NOMO-1 treated with DMSO at 0.1 percent for 48 hours (cell line): ENCODE data around the gene RARS2.
"Not testable (repeated sequence)": the region's sequence is repeated elsewhere in the genome, so short reads cannot be mapped to it uniquely, and the experiment has no call there.

Experiments
- DNase-seq: peaks from one replicate; lab custom pipeline; 2025; ENCODE audit not compliant: unreplicated experiment; lab: John Stamatoyannopoulos, UW

Gene RARS2, protein sequence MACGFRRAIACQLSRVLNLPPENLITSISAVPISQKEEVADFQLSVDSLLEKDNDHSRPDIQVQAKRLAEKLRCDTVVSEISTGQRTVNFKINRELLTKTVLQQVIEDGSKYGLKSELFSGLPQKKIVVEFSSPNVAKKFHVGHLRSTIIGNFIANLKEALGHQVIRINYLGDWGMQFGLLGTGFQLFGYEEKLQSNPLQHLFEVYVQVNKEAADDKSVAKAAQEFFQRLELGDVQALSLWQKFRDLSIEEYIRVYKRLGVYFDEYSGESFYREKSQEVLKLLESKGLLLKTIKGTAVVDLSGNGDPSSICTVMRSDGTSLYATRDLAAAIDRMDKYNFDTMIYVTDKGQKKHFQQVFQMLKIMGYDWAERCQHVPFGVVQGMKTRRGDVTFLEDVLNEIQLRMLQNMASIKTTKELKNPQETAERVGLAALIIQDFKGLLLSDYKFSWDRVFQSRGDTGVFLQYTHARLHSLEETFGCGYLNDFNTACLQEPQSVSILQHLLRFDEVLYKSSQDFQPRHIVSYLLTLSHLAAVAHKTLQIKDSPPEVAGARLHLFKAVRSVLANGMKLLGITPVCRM

DNA sequence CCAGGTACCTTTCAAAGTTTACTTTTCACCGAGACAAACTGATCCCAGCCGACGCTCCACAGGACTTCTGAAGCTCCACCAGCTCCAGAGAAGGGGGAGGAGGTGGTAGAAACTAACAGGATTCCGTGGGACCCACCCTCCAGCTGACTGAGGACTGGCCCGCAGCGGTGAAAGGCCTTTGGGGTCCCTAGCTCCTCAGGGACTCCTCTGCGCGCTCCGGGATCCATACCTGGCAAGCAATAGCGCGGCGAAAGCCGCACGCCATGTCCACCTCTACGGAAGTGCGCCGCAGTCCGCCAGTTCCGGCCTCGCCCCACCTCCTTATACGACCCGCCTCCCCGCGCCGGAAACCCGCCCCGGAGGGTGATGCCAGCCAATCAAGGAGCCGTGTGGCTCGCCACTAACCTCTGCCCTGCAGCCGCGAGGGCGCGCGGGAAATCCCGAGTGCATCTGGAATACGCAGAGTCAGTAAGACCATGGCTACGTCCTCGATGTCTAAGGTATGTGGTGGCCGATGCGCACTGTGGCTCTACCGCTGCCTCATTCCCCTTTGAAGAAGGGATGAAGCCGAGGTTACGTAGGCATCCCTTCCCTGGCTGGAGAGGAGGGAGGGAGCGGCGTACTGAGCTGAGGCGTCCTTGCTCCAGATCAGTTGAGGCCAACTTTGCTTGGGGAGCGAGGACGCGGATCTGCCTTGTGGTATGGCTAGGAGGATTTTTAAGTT is at the start of gene RARS2, which contains the start of gene ORC3:
RARS2 (minus strand) TSS at position 295 of the 724 bp plus-strand sequence; CDS start at position 265, 30 bp downstream.
ORC3 (plus strand) TSS at position 443 of the 724 bp plus-strand sequence; CDS start at position 477, 34 bp downstream.
- DNase-seq = peak; percentile 94

- DNase-seq = no peak
Observed at GRCh38 chr6:87639373-87639772, 49.6 kb upstream of the RARS2 start.

DNA sequence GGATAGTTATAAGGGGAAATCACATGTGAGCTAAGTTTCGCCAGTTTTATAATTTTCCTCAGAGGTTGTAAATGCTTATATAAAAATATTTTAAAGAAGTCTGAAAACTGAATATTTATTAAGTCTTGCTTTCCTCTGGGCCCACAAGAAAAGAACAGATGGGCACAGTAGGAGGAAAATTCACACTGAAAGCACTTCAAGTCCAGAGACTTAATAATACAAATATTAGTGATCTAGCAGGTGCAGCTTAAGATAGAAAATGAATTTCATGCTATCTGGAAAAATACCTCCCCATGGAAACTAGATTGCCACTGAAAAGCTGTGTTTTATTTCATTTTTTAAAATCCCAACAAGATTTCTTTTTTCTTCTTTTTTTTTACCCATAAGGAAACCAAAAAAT is 47.3 kb upstream of the RARS2 start:
- DNase-seq = no peak

DNA sequence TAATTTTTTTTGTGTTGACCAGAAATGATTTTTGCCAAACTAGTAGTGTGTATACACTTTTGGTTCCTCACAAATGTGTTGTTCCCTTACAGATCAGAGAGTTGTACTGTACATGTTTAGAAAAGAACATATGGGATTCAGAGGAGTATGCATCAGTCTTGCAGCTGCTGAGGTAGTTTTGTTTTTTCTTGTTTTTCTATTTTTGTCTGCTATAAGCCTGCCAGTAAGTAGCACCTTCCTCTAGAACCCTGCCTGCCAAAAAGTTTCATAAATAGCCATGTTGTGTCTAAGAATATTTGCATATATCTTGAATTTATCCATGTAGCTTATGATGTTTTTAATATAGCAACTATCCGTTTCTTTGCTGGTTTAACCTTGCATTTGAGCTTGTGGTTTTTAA is 46.5 kb upstream of the RARS2 start:
- no peak for DNase-seq

DNA sequence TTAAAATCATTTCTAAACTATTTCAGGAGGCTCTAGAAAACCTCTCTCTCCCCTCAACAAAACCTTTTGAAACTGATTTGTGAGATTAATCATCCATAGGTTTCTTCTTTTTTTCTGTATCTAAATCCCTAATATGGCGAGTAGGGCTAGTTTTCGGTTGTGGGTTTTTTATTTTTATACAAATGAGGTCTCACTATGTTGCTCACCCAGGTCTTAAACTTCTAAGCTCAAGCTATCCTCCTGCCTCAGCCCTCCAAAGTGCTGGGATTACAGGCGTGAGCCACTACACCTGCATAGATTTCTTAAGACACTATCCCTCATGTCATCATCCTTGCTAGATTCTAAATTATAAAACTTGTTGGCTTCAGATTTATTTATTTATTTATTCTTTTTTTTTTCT is 44.1 kb upstream of the RARS2 start:
- no peak for DNase-seq

DNA sequence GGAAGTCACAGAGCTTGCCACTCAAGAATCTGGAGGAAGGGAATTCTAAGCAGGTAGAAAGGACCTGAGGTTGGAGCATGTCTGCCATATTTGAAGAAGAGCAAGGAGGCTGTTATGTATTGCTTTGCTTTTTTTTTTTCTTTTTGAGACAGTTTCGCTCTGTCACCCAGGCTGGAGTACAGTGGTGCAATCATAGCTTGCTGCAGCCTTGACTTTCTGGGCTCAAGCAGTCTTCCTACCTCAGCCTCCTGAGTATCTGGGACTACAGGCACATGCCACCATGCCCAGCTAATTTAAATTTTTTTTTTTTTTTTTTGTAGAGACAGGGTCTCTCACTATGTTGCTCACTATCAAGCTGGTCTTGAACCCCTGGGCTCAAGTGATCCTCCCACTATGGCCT is 41.0 kb upstream of the RARS2 start:
- no peak for DNase-seq

- DNase-seq = no peak
Observed at GRCh38 chr6:87628881-87629280, 39.1 kb upstream of the RARS2 start.

GRCh38 chr6:87628424-87628823 is 38.6 kb upstream of the RARS2 start:
- peak; percentile 0 for DNase-seq

- no peak for DNase-seq
Observed at GRCh38 chr6:87623248-87623647, 33.5 kb upstream of the RARS2 start.

GRCh38 chr6:87618531-87618930 is 28.7 kb upstream of the RARS2 start:
- no peak for DNase-seq

DNA sequence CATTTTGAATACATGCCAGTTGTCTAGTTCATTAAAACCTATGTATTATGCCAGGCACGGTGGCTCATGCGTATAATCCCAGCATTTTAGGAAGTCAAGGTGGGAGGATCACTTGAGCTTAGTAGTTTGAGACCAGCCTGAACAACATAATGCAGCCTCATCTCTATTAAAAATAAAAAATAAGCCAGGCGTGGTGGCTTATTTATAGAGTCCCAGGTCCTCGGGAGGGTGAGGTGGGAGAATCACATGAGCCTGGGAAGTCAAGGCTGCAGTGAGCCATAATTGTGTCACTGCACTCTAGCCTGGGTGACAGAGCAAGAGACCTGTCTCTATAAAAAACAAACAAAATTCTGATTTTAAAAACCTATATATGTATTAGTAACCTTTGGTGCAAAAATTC is 27.6 kb upstream of the RARS2 start:
- DNase-seq = no peak

DNA sequence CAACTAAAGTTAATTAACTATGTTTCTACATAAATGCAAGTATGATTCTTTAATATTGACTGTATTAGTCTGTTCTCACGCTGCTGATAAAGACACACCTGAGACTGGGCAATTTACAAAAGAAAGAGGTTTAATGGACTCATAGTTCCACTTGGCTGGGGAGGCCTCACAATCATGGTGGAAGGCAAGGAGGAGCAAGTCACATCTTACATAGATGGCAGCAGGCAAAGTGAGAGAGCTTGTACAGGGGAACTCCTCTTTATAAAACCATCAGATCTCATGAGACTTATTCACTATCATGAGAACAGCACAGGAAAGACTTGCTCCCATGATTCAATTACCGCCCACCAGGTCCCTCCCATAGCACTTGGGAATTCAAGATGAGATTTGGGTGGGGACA is 23.2 kb upstream of the RARS2 start:
- DNase-seq = not testable (repeated sequence)

GRCh38 chr6:87608802-87609201 is 19.0 kb upstream of the RARS2 start:
- no peak for DNase-seq

GRCh38 chr6:87606199-87606598 is 16.4 kb upstream of the RARS2 start:
- no peak for DNase-seq

DNA sequence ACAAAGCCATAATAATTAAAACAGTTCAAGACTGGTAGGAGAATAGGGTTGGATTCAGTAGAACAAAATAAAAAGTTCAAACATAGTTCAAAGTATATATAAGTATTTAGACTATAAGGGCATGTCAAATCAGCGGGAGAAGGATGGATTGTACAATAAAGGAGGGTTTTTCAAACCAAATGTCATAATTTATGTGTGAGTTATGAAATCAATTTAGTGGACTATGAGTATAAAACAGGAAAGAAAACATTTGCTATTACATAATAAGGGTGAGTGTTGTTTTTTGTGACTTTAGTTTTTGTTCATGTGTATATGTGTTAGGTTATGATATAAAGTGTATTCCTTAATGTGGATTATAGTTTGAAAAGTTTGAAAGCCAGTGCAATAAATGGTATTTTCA is 10.8 kb upstream of the RARS2 start:
- peak; percentile 10 for DNase-seq

- no peak for DNase-seq
Observed at GRCh38 chr6:87590990-87591389, 1.2 kb upstream of the RARS2 start.

DNA sequence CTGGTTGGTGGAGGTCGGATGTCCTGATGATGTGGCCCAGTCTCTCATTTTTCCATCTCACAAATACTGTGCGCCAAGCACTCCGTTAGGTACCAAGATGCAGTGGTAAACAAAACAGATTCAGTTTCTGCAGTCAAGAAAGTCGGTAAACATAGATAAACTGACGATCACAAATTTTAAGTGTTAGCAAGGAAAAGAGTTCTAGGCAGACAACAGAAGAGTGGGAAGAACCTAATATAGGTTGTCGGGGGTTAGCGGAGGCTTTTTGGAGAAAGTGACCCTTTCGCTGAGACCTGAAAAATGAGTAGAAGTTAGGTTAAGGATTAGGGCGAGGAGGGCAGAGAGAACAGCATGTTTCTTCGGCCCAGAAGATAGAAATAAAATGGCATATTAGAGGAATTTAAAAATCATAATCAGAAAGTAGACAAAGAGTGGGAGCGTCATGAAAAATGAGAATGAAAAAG is 662 bp upstream of the RARS2 start:
- no peak for DNase-seq

DNA sequence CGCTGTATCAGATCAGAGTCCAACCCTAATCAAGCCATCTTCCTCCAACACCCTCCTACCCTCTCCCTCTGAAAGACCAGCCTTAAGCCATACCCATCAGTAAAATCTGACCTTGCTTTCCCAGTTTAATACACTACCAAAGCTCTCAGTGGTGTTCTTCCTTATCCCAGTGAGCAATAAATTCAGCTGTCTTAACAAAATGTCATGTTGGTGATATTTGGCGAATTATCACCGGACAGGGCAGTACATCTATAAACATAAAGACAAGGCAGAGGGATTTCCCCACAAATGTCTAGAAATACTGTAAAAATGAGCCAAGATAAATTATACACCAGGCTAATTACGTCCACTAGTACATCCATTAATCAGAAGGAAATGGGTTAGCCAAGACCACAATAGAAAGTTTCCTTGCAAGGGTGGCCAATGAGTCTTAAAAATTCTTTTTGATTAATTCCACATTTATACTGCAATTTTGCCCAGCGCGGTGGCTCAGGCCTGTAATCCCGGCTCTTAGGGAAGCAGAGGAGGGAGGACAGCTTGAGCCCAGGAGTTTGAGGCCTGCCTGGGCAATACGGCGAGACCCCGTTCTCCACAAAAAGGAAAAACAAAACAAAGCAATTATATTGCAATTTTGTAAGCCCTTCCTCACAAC is 905 bp downstream of the RARS2 start:
- no peak for DNase-seq

DNA sequence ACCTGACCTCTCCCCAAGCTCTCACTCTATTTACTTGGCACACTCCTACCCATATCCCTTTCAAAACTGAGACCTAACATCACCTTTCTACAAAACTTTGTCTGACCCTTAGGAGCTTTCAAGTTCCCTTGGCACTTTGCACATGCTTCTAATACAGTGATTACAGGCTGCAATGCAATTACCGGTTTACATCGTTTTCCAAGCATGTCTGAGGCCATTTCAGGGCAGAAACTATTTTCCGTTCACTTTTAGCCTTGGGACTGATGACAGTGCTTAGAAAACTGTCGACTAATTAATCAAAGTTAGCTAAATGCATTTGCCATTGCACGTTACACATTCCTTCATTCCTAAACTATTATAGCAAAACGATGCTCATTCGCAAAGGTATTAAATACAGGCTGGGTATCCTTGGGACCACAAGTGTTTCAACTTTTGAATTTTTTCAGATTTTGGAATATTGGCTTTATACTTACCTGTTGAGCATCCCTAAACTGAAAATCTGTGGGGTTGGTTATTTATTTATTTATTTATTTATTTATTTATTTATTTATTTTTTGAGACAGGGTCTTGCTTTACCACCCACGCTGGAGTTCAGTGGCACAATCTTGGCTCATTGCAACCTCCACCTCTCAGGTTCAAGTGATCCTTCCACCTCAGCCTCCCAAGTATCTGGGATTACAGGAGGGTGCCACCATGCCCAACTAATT is 3.3 kb downstream of the RARS2 start:
- DNase-seq = no peak

GRCh38 chr6:87583822-87584221 is 6.0 kb downstream of the RARS2 start:
- no peak for DNase-seq

DNA sequence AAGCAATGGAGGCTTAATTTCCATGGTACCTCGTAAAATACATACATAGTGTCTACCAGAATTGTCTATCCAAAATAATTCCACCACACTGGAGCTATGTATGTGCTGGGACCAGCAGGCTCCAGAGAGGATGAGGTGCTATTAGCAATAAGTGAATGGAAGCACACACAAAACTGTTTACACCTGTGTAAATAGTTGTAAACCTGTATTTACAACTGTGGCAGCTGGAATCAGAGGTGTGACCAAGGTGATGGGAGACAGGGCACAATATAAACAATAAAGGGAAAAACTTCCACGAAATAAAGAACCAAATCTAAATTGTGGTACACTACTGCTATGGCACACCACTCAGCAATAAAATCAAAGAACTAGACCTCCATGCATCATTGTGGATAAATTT is 14.4 kb downstream of the RARS2 start:
- no peak for DNase-seq
